Activated CD8-positive, alpha-beta T cell treated with anti-CD3 and anti-CD28 coated beads for 36 hours (primary cell): Measurements from ENCODE around the gene THAP2. TPM values are rescaled to one million over a fixed set of nuclear protein-coding genes. Genes with fewer than 3 reads are reported as not detected.

Experiments
- ATAC-seq: fragments of 200-7000 bp; cut with Tn5 transposase; one replicate; pipeline ENCODE4 v1.10.0; 2021; ENCODE audit warnings: mild to moderate bottlenecking, moderate library complexity
- CTCF ChIA-PET: fragments of 350-600 bp; sonication (Branson Sonifier 250); formaldehyde crosslinking; loops from one replicate; lab custom pipeline; 2021; ENCODE audit warnings: antibody characterized with exemption; lab: Charles Lee
- POLR2A ChIA-PET: fragments of 350-600 bp; sonication (Branson Sonifier 250); formaldehyde crosslinking; loops from one replicate; lab custom pipeline; 2021; ENCODE audit warnings: antibody characterized with exemption; lab: Charles Lee
- DNase-seq: peaks from one replicate; pipeline ENCODE4 v3.0.0-alpha.2; 2020
- H3K27ac Mint-ChIP-seq: one replicate; pipeline ENCODE4 v1.8.0; 2021; ENCODE audit warnings: mild to moderate bottlenecking, mixed read lengths
- H3K27me3 Mint-ChIP-seq: one replicate; pipeline ENCODE4 v1.8.0; 2021; ENCODE audit warnings: mixed read lengths
- H3K36me3 Mint-ChIP-seq: one replicate; pipeline ENCODE4 v1.8.0; 2021; ENCODE audit warnings: low read depth, mixed read lengths
- H3K4me1 Mint-ChIP-seq: one replicate; pipeline ENCODE4 v1.8.0; 2021; ENCODE audit warnings: low read depth, mixed read lengths
- H3K4me3 Mint-ChIP-seq: one replicate; pipeline ENCODE4 v1.8.0; 2021; ENCODE audit warnings: mild to moderate bottlenecking, moderate library complexity, mixed read lengths
- H3K9me3 Mint-ChIP-seq: one replicate; pipeline ENCODE4 v1.8.0; 2021; ENCODE audit warnings: mixed read lengths
- intact Hi-C: fragments of 100-400 bp; cut with micrococcal nuclease; formaldehyde crosslinking; loops from one replicate; pipeline ENCODE4 v1.10.0; 2022
- total RNA-seq, 2 experiments: library from RNA; stranded (reverse); gene quantifications; one replicate each; pipeline ENCODE4 v1.2.3, GENCODE V29; 2021
- TF ChIP-seq, protein P1 (sequence below): fragments of 200-600 bp; IDR thresholded peaks from one replicate; pipeline ENCODE4 v1.8.0; 2022; ENCODE audit warnings: antibody characterized with exemption, mild to moderate bottlenecking

The THAP2 gene
- total RNA-seq, 2 experiments from 2014 or later = 10.8 to 12.2 TPM

- POLR2A ChIA-PET = no interaction called here
- ATAC-seq = no peak
Observed at GRCh38 chr12:71721783-71722505, 57.8 kb downstream of the THAP2 start.

DNA sequence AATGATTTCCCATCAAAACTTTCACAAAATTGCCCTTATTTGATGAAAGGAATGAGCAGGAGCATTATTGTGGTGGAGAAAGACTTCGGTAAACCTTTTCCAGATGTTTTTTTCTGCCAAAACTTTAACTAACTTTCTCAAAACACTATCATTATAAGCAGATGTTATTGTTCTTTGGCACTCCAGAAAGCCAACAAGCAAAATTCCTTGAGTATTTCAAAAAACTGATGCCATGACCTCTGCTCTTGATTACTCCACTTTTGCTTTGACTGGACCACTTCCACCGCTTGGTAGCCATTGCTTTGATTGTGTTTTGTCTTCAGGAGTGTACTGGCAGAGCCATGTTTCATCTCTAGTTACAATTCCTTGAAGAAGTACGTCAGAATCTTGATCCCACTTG lies 60.9 kb downstream of the THAP2 start:
- ATAC-seq (no peak), DNase-seq (no peak)
- Mint-ChIP-seq H3K9me3 (no peaks in the 10 kb centered on the region), H3K27me3 (no peaks in the 10 kb centered on the region), H3K36me3 (no peaks in the 10 kb centered on the region), H3K4me3 (no peak overlapping the region), H3K27ac (no peak overlapping the region), H3K4me1 (no peaks in the 10 kb centered on the region)
- ChIA-PET POLR2A (no interaction called here), CTCF (no interaction called here)
- intact Hi-C loops = no loop called here
- TF ChIP-seq, protein P1, sequence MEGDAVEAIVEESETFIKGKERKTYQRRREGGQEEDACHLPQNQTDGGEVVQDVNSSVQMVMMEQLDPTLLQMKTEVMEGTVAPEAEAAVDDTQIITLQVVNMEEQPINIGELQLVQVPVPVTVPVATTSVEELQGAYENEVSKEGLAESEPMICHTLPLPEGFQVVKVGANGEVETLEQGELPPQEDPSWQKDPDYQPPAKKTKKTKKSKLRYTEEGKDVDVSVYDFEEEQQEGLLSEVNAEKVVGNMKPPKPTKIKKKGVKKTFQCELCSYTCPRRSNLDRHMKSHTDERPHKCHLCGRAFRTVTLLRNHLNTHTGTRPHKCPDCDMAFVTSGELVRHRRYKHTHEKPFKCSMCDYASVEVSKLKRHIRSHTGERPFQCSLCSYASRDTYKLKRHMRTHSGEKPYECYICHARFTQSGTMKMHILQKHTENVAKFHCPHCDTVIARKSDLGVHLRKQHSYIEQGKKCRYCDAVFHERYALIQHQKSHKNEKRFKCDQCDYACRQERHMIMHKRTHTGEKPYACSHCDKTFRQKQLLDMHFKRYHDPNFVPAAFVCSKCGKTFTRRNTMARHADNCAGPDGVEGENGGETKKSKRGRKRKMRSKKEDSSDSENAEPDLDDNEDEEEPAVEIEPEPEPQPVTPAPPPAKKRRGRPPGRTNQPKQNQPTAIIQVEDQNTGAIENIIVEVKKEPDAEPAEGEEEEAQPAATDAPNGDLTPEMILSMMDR = no peak

More at GRCh38 chr12:71721783-71722505, 57.8 kb downstream of the THAP2 start:
- no peak for DNase-seq
- intact Hi-C loops = no loop called here
- Mint-ChIP-seq H3K27ac (no peak overlapping the region), H3K4me1 (no peaks in the 10 kb centered on the region), H3K4me3 (no peak overlapping the region), H3K27me3 (no peaks in the 10 kb centered on the region), H3K9me3 (no peaks in the 10 kb centered on the region), H3K36me3 (no peaks in the 10 kb centered on the region)
- TF ChIP-seq, protein P1 = no peak
- CTCF ChIA-PET = no interaction called here

DNA sequence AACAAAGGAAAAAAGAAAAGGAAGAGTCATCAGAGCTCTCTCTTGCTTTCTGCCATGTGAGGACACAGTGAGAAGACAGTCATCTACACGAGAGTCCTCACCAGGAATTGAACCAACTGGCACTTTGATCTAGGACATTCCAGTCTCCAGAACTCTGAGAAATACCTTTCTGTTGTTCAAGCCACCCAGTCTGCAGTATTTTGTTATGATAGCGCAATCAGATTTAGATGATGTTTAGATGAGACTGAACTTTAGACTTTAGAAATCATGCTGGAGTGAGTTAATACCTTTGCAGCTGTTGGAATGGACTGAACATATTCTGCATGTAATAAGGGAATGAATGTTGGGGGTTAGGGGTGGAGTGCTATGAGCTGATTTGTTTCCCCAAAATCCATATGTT lies 62.4 kb downstream of the THAP2 start:
- H3K27me3 Mint-ChIP-seq = no peaks in the 10 kb centered on the region
- TF ChIP-seq, protein P1 = no peak
- intact Hi-C loops = no loop called here
- no peaks in the 10 kb centered on the region for H3K36me3 Mint-ChIP-seq
- POLR2A ChIA-PET = no interaction called here
- no peaks in the 10 kb centered on the region for H3K4me1 Mint-ChIP-seq
- CTCF ChIA-PET = interaction anchor here (1.2 kb wide), 1 partner anchor 21 kb away, joined by 3 read pairs; no protein-coding TSS in a partner anchor
- H3K27ac Mint-ChIP-seq = no peak overlapping the region
- H3K4me3 Mint-ChIP-seq = no peak overlapping the region
- DNase-seq = no peak
- H3K9me3 Mint-ChIP-seq = no peaks in the 10 kb centered on the region
- no peak for ATAC-seq

- Mint-ChIP-seq H3K9me3 (no peaks in the 10 kb centered on the region), H3K27me3 (no peaks in the 10 kb centered on the region), H3K4me1 (no peaks in the 10 kb centered on the region), H3K36me3 (no peaks in the 10 kb centered on the region), H3K27ac (no peak overlapping the region), H3K4me3 (no peak overlapping the region)
- ChIA-PET CTCF (no interaction called here), POLR2A (no interaction called here)
- TF ChIP-seq, protein P1 = no peak
- ATAC-seq (no peak), DNase-seq (peak; percentile 5)
- intact Hi-C loops = no loop called here
Observed at GRCh38 chr12:71727958-71728357, 63.9 kb downstream of the THAP2 start.

Other genes starting within 250 kb of the THAP2 start
- not detected for gene LGR5, start 224.5 kb upstream of the THAP2 start, total RNA-seq
- 10 to 100 TPM; 47.1 to 58.4 TPM for gene ZFC3H1, start 453 bp upstream of the THAP2 start, total RNA-seq
- 10 to 100 TPM; 14.2 to 16.5 TPM for gene TMEM19, start 21.8 kb downstream of the THAP2 start, total RNA-seq
- gene RAB21, start 90.6 kb downstream of the THAP2 start, total RNA-seq = 10 to 100 TPM; 78.1 to 88.6 TPM
- 10 to 100 TPM; 51.7 to 54.9 TPM for gene TBC1D15, start 175.5 kb downstream of the THAP2 start, total RNA-seq